ENCODE results near the gene MED15. TPM values are rescaled to one million over a fixed set of nuclear protein-coding genes. Genes with fewer than 3 reads are reported as not detected.
"Not testable (repeated sequence)": the region's sequence is repeated elsewhere in the genome, so short reads cannot be mapped to it uniquely, and the experiment has no call there.

MED15 gene
- total RNA-seq, 2 experiments from 2014 or later, result 227 to 233 TPM

DNA sequence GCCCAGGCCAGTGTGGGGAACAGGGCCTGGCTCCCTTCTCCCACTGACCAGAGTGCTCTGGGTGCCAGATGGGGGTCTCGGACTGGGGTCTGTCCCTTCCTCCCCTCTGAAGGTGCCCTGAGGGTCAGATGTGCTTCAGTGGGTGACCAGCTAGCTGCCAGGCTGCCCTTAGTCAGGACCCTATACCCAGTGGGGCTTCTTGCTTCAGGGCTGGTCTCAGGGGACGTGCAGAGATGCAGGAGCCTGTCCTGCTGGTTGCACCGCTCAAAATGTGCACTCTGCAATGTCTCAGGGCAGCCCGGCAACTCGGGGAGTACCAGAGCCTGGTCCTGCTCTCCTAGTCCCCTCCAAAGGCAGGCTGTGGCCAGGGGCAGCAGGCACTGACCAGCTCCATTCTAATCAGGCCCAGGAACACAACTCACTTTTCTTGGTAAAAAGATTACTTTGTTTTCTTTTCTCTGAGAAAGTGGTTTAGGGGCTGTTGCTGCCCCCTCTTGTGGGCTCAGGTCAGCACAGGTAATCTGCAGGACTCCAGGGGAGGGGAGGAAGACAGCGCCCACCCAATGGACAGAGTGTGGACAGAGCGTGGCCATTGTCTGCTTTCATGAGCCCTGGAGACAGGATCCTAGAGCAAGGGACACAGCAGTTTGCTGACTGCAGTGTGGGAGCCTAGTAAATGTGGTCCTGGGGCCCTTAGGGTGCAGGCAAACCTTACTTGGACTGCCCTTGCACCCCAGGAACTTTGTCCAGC lies 80.9 kb downstream of the MED15 start:
- no peaks in the 10 kb centered on the region for H3K9me3 Mint-ChIP-seq
- H3K4me1 Mint-ChIP-seq, result no peaks in the 10 kb centered on the region
- POLR2A ChIA-PET, result no interaction called here
- no peak overlapping the region for H3K4me3 Mint-ChIP-seq
- no peaks in the 10 kb centered on the region for H3K36me3 Mint-ChIP-seq
- DNase-seq (no peak), ATAC-seq (ENCODE audit: low read depth) (no peak)
- H3K27me3 Mint-ChIP-seq, result no peaks in the 10 kb centered on the region
- no peak overlapping the region for H3K27ac Mint-ChIP-seq

GRCh38 chr22:20588843-20589581 lies 81.6 kb downstream of the MED15 start:
- Mint-ChIP-seq H3K4me3 (no peak overlapping the region), H3K9me3 (no peaks in the 10 kb centered on the region), H3K36me3 (no peaks in the 10 kb centered on the region), H3K27me3 (no peaks in the 10 kb centered on the region), H3K4me1 (peaks cover 2% of the 10 kb centered on the region), H3K27ac (no peak overlapping the region)
- POLR2A ChIA-PET, result no interaction called here
- DNase-seq (no peak), ATAC-seq (ENCODE audit: low read depth) (no peak)

GRCh38 chr22:20589614-20590476 lies 82.4 kb downstream of the MED15 start:
- H3K36me3 Mint-ChIP-seq, result no peaks in the 10 kb centered on the region
- H3K9me3 Mint-ChIP-seq, result no peaks in the 10 kb centered on the region
- DNase-seq, result no peak
- no peak for ATAC-seq (ENCODE audit: low read depth)
- H3K27me3 Mint-ChIP-seq, result no peaks in the 10 kb centered on the region
- no peak overlapping the region for H3K4me3 Mint-ChIP-seq
- POLR2A ChIA-PET, result no interaction called here
- H3K4me1 Mint-ChIP-seq, result peaks cover 2% of the 10 kb centered on the region
- no peak overlapping the region for H3K27ac Mint-ChIP-seq

GRCh38 chr22:20590477-20591294 lies 83.3 kb downstream of the MED15 start:
- H3K27ac Mint-ChIP-seq, result no peak overlapping the region
- H3K4me1 Mint-ChIP-seq, result peaks cover 2% of the 10 kb centered on the region
- H3K4me3 Mint-ChIP-seq, result no peak overlapping the region
- no peaks in the 10 kb centered on the region for H3K27me3 Mint-ChIP-seq
- no peaks in the 10 kb centered on the region for H3K9me3 Mint-ChIP-seq
- DNase-seq (no peak), ATAC-seq (ENCODE audit: low read depth) (no peak)
- H3K36me3 Mint-ChIP-seq, result no peaks in the 10 kb centered on the region
- POLR2A ChIA-PET, result no interaction called here

DNA sequence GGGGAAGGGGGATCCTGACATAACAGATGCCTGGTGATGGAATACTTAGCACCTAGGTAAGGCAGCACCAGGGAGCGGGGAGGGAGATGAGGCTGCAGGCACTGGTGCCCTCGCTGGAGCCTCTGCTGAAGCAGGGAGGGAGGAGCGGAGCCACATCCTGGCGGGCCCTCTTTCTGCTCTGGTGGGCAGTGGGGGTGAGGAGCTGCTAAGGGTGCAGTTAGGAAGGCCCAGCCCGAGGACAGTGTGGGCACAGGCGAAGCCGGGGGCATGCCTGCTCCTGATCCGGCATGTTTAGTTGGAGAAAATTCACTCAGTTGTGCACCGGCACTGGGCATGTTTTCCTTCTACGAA lies 83.9 kb downstream of the MED15 start:
- Mint-ChIP-seq H3K9me3 (no peaks in the 10 kb centered on the region), H3K4me3 (no peak overlapping the region), H3K27me3 (no peaks in the 10 kb centered on the region), H3K4me1 (peaks cover 2% of the 10 kb centered on the region), H3K27ac (no peak overlapping the region), H3K36me3 (no peaks in the 10 kb centered on the region)
- no peak for ATAC-seq (ENCODE audit: low read depth)
- POLR2A ChIA-PET, result no interaction called here
- DNase-seq, result no peak

DNA sequence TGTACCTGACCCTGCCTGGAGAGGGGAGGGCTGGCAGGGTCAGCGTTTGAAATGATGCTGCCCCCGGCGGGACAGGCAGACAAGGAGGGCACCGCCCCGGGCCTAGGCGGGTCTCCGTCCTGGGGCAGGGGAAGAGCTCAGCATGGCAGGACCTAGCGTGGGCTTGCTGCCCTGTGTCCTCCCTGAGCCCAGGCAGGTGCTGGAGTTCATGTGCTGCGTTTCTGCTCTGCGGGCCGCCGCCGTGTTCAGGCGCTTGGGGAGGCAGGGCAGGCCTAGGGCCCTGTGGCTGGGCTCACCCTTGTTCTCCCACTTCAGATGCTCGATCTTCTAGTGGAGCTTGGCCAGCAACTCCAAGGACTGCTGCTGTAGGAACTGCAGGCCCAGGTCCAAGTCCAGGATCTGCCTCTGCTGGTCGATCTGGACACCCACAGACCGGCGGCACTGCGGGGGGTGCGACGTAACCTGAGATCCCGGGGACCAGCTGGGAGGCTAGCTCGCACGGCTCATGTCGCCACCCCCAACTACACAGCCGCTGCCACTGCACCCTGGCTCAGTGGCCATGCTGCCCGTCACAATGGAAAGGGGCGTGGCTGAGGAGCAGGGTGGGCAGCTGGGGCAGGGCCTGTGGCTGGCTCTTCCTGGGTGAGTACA lies 84.4 kb downstream of the MED15 start:
- DNase-seq, result no peak
- Mint-ChIP-seq H3K27ac (no peak overlapping the region), H3K9me3 (no peaks in the 10 kb centered on the region), H3K36me3 (no peaks in the 10 kb centered on the region), H3K27me3 (no peaks in the 10 kb centered on the region), H3K4me3 (no peak overlapping the region), H3K4me1 (peaks cover 2% of the 10 kb centered on the region)
- ATAC-seq (ENCODE audit: low read depth), result no peak
- POLR2A ChIA-PET, result no interaction called here

DNA sequence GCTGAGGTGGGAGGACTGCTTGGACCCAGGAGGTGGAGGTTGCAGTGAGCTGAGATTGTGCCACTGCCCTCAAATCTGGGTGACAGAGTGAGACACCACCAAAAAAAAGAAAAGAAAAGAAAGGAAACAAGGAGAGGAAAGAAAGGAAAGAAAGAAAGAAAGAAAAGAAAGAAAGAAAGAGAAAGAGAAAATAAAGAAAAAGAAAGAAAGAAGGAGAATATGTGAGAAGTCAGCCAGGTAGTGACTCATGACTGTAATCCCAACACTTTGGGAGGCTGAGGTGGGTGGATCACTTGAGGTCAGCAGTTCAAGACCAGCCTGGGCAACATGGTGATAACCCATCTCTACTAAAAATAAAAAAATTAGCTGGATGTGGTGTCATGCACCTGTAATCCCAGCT lies 86.6 kb downstream of the MED15 start:
- H3K27me3 Mint-ChIP-seq; H3K4me1 Mint-ChIP-seq; H3K36me3 Mint-ChIP-seq; H3K9me3 Mint-ChIP-seq; H3K27ac Mint-ChIP-seq; POLR2A ChIA-PET; DNase-seq; ATAC-seq (ENCODE audit: low read depth); H3K4me3 Mint-ChIP-seq: not testable (repeated sequence)

DNA sequence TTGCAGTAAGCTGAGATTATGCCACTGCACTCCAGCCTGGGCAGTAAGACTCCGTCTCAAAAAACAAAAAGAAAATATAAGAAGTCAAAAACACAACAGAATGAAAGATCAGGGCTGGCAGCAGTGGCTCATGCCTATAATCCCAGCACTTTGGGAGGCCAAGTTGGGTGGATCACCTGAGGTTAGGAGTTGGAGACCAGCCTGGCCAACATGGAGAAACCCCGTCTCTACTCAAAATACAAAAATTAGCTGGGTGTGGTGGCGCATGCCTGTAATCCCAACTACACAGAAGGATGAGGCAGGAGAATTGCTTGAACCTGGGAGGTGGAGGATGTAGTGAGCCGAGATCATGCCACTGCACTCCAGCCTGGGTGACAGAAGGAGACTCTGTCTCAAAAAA lies 87.1 kb downstream of the MED15 start:
- H3K27ac Mint-ChIP-seq; DNase-seq; ATAC-seq (ENCODE audit: low read depth); POLR2A ChIA-PET; H3K9me3 Mint-ChIP-seq; H3K36me3 Mint-ChIP-seq; H3K27me3 Mint-ChIP-seq; H3K4me1 Mint-ChIP-seq; H3K4me3 Mint-ChIP-seq: not testable (repeated sequence)

- no peak for ATAC-seq (ENCODE audit: low read depth)
- no peak overlapping the region for H3K4me3 Mint-ChIP-seq
- no peaks in the 10 kb centered on the region for H3K9me3 Mint-ChIP-seq
- POLR2A ChIA-PET, result no interaction called here
- no peak for DNase-seq
- H3K36me3 Mint-ChIP-seq, result no peaks in the 10 kb centered on the region
- H3K27ac Mint-ChIP-seq, result no peak overlapping the region
- H3K4me1 Mint-ChIP-seq, result peaks cover 2% of the 10 kb centered on the region
- H3K27me3 Mint-ChIP-seq, result peaks cover 6% of the 10 kb centered on the region
Observed at GRCh38 chr22:20595461-20595860, 88.1 kb downstream of the MED15 start.

DNA sequence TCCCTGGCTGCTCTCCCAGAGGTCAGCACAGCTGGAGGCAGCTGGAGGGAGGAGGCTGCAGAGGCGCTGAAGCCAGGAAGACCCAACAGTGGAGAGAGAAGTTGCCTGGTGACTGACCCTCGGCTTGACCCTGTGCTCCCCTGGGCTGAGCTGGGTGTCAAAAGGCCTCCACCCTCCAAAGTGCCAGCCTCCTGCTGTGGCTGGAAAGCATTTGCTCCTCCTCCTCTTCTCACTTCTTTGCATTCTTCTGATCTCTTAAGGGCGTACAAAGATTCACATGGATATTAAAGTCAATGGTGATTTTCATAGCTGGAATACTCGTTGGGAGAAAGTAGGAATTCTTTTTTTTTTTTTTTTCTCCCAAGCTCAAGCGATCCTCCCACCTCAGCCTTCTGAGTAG lies 91.7 kb downstream of the MED15 start:
- Mint-ChIP-seq H3K27ac (no peak overlapping the region), H3K27me3 (peaks cover 6% of the 10 kb centered on the region), H3K4me1 (no peaks in the 10 kb centered on the region), H3K36me3 (no peaks in the 10 kb centered on the region), H3K9me3 (no peaks in the 10 kb centered on the region), H3K4me3 (no peak overlapping the region)
- POLR2A ChIA-PET, result no interaction called here
- DNase-seq (no peak), ATAC-seq (ENCODE audit: low read depth) (no peak)

GRCh38 chr22:20600137-20600673 lies 92.8 kb downstream of the MED15 start:
- no peak overlapping the region for H3K4me3 Mint-ChIP-seq
- peaks cover 6% of the 10 kb centered on the region for H3K27me3 Mint-ChIP-seq
- ATAC-seq (ENCODE audit: low read depth), result no peak
- POLR2A ChIA-PET, result no interaction called here
- no peaks in the 10 kb centered on the region for H3K4me1 Mint-ChIP-seq
- DNase-seq, result no peak
- H3K27ac Mint-ChIP-seq, result no peak overlapping the region
- H3K9me3 Mint-ChIP-seq, result no peaks in the 10 kb centered on the region
- no peaks in the 10 kb centered on the region for H3K36me3 Mint-ChIP-seq

DNA sequence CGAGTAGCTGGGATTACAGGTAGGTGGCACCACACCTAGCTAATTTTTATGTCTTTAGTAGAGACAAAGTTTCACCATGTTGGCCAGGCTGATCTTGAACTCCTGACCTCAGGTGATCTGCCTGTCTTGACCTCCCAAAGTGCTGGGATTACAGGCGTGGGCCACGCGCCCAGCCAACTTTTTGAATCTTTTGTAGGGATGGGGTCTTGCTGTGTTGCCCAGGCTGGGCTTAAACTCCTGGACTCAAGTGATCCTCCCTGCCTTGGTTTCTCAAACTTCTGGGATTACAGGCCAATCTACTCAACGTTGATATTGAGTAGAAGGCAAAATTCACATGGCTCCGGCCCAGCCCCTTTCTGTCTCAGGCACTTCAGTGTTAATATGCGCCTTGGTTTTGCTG lies 93.9 kb downstream of the MED15 start:
- no peaks in the 10 kb centered on the region for H3K9me3 Mint-ChIP-seq
- H3K4me1 Mint-ChIP-seq, result peaks cover 3% of the 10 kb centered on the region
- no peak for DNase-seq
- no peaks in the 10 kb centered on the region for H3K36me3 Mint-ChIP-seq
- H3K4me3 Mint-ChIP-seq, result no peak overlapping the region
- no peak for ATAC-seq (ENCODE audit: low read depth)
- POLR2A ChIA-PET, result no interaction called here
- H3K27ac Mint-ChIP-seq, result no peak overlapping the region
- H3K27me3 Mint-ChIP-seq, result peaks cover 6% of the 10 kb centered on the region

Data from activated naive CD8-positive, alpha-beta T cell treated with anti-CD3 and anti-CD28 coated beads, Interleukin-2, amount 10 ng/mL, durations not matched to agents 7 days and 5 days (primary cell).